Measurements from ENCODE around the gene ZBTB16. TPM values are rescaled to one million over a fixed set of nuclear protein-coding genes. Genes with fewer than 3 reads are reported as not detected.

The ZBTB16 gene
- total RNA-seq, 3 donors from 2014 or later = 236 to 358 (median 271) TPM

DNA sequence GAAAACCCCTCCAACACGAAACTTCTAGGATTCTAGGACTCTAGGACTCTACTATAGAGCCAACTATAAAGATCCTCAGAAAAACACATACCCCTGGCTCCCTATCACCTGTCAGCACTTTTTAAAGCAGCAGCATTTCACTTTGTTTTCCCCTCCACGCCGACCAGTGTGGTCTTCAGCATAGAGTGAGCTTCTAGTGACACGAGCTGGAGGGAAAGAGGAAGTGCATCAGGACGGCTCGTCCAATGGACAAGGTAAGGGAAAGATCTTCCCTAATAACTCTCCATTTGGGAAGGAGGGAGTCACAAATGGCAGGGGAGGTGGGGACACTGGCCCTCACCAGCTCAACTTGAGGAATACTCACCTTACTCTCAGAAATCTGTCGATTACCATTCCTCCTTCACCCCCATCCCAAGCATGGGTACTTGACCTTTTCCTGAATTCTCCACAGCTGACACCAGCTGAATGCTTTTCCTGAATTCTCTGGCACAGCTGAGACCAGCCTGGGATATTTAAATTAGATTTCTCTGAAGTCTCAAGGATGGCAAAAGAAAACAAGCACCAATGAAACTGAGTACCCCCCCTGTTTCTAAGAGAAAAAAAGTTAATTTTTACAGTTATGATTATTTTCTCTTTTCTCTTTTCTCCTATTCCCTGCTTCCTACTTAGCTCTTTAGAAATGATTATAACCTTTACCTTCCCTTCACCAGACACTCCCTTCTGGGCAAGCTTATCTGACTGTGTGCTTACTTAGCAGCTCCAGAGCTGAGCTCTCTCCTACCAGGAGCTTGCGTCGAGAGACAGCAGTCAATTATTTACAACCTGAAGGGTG is 203.4 kb downstream of the ZBTB16 start:
- no peak for DNase-seq (ENCODE audit: low spot score in 2 of 2)
- intact Hi-C loops (cut with DNase I; ENCODE audit: low total_unique reads) = no loop called here
- Histone ChIP-seq H3K27me3 (no peaks in the 10 kb centered on the region), H3K4me3 (no peak overlapping the region), H3K27ac (no peak overlapping the region), H3K36me3 (no peaks in the 10 kb centered on the region), H3K9me3 (no peaks in the 10 kb centered on the region), H3K4me1 (no peaks in the 10 kb centered on the region)
- TF ChIP-seq, protein P1, sequence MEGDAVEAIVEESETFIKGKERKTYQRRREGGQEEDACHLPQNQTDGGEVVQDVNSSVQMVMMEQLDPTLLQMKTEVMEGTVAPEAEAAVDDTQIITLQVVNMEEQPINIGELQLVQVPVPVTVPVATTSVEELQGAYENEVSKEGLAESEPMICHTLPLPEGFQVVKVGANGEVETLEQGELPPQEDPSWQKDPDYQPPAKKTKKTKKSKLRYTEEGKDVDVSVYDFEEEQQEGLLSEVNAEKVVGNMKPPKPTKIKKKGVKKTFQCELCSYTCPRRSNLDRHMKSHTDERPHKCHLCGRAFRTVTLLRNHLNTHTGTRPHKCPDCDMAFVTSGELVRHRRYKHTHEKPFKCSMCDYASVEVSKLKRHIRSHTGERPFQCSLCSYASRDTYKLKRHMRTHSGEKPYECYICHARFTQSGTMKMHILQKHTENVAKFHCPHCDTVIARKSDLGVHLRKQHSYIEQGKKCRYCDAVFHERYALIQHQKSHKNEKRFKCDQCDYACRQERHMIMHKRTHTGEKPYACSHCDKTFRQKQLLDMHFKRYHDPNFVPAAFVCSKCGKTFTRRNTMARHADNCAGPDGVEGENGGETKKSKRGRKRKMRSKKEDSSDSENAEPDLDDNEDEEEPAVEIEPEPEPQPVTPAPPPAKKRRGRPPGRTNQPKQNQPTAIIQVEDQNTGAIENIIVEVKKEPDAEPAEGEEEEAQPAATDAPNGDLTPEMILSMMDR (IDR thresholded peaks at IDR 0.05) = peak; percentile 30 to 57 (median 56)
- TF ChIP-seq POLR2A (IDR thresholded peaks at IDR 0.05) (no peak), POLR2AphosphoS5 (IDR thresholded peaks at IDR 0.05) (peak in 1 of 3 donors; percentile 12)

DNA sequence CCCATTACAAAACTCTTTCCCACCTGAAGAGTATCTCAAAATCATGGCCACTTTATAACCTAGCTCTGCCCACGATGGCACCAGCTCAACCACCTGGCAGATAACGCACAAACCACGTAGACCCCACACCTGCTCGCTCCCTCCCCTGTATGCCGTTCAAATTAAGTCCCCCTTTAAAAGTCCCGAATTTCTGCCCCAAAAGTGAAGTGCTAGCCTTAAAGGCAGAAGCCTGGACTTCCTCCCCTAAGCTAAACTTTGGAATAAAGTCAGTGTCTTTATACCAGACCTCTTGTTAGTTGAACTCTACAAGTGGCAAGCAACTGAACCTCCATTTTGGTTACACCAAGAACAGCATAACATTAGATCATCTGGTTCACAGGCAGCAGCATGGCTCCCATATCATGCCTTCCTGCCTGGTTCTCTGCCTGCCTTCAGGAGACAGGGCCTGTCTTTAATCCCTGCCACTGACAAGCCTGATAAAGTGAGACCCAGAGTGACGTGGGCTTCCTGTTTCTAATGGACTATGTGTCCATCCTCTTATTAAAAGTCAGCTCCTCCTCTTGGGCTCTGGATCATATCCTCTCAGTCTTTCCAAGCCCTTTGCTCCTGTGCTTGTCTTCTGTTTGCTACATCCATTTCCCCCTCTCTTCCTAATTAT is 204.1 kb downstream of the ZBTB16 start:
- intact Hi-C loops (cut with DNase I; ENCODE audit: low total_unique reads) = no loop called here
- Histone ChIP-seq H3K4me3 (no peak overlapping the region), H3K36me3 (no peaks in the 10 kb centered on the region), H3K27me3 (no peaks in the 10 kb centered on the region), H3K9me3 (no peaks in the 10 kb centered on the region), H3K4me1 (no peaks in the 10 kb centered on the region), H3K27ac (no peak overlapping the region)
- no peak for DNase-seq (ENCODE audit: low spot score in 2 of 2)
- TF ChIP-seq, protein P1 (IDR thresholded peaks at IDR 0.05) = no peak
- TF ChIP-seq POLR2A (IDR thresholded peaks at IDR 0.05) = no peak

DNA sequence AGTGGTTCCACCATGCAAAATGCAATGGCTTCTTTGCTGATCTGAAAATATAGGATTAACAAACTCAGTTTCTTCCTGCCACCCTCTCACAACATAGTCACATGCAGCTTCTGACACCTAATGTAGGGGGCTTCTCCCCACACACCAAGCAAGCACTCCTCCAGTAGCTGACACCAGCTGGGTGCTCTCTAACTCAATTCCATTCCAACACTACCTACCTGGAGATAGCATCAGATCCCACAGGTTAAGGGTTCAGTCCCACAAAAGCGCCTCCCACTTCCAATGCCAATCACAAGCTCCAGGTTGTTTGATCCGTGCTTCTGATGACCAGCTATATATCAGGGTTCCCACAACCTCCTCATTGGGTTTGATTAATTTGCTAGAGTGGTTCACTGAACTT is 204.9 kb downstream of the ZBTB16 start:
- intact Hi-C loops (cut with DNase I; ENCODE audit: low total_unique reads) = no loop called here
- no peak for TF ChIP-seq POLR2AphosphoS5 (IDR thresholded peaks at IDR 0.05)
- TF ChIP-seq, protein P1 (IDR thresholded peaks at IDR 0.05) = no peak
- TF ChIP-seq POLR2A (IDR thresholded peaks at IDR 0.05) = no peak
- Histone ChIP-seq H3K27me3 (no peaks in the 10 kb centered on the region), H3K27ac (no peak overlapping the region), H3K36me3 (no peaks in the 10 kb centered on the region), H3K4me3 (no peak overlapping the region), H3K9me3 (no peaks in the 10 kb centered on the region), H3K4me1 (no peaks in the 10 kb centered on the region)
- DNase-seq (ENCODE audit: low spot score in 2 of 2) = no peak

DNA sequence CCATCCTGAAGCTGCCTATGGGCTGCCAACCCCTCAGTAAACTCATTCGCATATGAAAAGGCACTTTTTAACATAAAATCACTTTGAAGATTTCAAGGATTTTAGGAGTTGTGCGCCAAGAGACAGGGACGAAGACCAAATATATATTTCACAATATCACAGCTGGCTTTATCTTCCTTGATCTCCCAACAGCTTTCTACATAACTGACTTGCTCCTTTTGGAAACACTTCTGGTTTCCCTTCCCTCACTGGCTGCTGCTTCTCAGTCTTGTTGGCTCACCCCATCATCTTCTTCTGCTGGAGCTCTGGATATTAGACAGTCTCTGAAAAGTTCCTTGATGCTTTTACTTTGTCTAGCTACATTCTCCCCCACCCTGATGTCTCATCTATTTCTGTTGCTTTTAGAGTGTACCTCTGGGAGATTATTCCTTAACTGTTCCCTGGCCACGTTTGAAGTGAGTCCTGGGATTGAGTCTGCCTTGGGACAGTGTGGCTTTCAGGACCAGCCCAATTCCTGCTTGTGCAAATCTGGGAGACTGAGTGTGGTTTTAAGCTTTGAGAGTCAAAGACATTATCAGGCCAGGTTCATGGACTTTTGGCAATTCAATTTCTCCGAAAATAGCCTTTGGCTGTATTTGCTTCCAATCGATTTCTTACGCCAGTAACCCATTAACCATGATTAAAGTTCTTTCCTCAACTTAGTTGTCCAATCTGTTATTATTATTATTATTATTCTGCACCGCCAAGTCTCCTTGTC is 205.8 kb downstream of the ZBTB16 start:
- no peak for DNase-seq (ENCODE audit: low spot score in 2 of 2)
- no peak overlapping the region for H3K4me3 ChIP-seq
- no peaks in the 10 kb centered on the region for H3K36me3 ChIP-seq
- H3K4me1 ChIP-seq = no peaks in the 10 kb centered on the region
- no peak overlapping the region for H3K27ac ChIP-seq
- TF ChIP-seq POLR2AphosphoS5 (IDR thresholded peaks at IDR 0.05) (no peak), POLR2A (IDR thresholded peaks at IDR 0.05) (no peak)
- TF ChIP-seq, protein P1 (IDR thresholded peaks at IDR 0.05) = no peak
- H3K9me3 ChIP-seq = no peaks in the 10 kb centered on the region
- intact Hi-C loops (cut with DNase I; ENCODE audit: low total_unique reads) = no loop called here
- no peaks in the 10 kb centered on the region for H3K27me3 ChIP-seq
